ENCODE measurements around the gene ZNF284. TPM values are rescaled to one million over a fixed set of nuclear protein-coding genes. Genes with fewer than 3 reads are reported as not detected.
A peak's percentile ranks its signal among the peaks of the same experiment; 100 is the strongest.
"Not testable (repeated sequence)": the region's sequence is repeated elsewhere in the genome, so short reads cannot be mapped to it uniquely, and the experiment has no call there.

Gene ZNF284
- polyA plus RNA-seq, 1 experiment = 1.6 TPM

- TF ChIP-seq CTCF (IDR thresholded peaks at IDR 0.05; ENCODE audit: low read depth, low read length) = no peak
- Histone ChIP-seq H3K9me3 (ENCODE audit: control insufficient read depth, insufficient read depth, low read length) (peaks cover 10% of the 10 kb centered on the region), H3K27me3 (ENCODE audit: control insufficient read depth, insufficient read depth, low read length) (no peaks in the 10 kb centered on the region), H3K27ac (ENCODE audit: low read depth, low read length) (peak overlapping the region; percentile 82), H3K4me3 (ENCODE audit: low read depth, low read length) (peak overlapping the region; percentile 86)
- DNase-seq (ENCODE audit: low read depth, low spot score) = no peak
- POLR2A ChIA-PET = interaction anchor here (0.9 to 1.5 kb wide), 4 partner anchors 19 to 63 kb away, joined by 3 to 8 read pairs (median 5); partner anchors contain the start of genes ZNF224 and ZNF226
- CTCF ChIA-PET = no interaction called here
Observed at GRCh38 chr19:44113784-44114390, 41.9 kb downstream of the ZNF284 start.

GRCh38 chr19:44121162-44121561 lies 49.2 kb downstream of the ZNF284 start:
- POLR2A ChIA-PET = not testable (repeated sequence)

GRCh38 chr19:44131955-44132354 lies 60.0 kb downstream of the ZNF284 start:
- no peak for TF ChIP-seq CTCF (IDR thresholded peaks at IDR 0.05; ENCODE audit: low read depth, low read length)
- CTCF ChIA-PET = no interaction called here

More at GRCh38 chr19:44121162-44121561, 49.2 kb downstream of the ZNF284 start:
- H3K27me3 ChIP-seq (ENCODE audit: control insufficient read depth, insufficient read depth, low read length); H3K4me3 ChIP-seq (ENCODE audit: low read depth, low read length); H3K9me3 ChIP-seq (ENCODE audit: control insufficient read depth, insufficient read depth, low read length); DNase-seq (ENCODE audit: low read depth, low spot score); H3K27ac ChIP-seq (ENCODE audit: low read depth, low read length); CTCF ChIA-PET: not testable (repeated sequence)

More at GRCh38 chr19:44131955-44132354, 60.0 kb downstream of the ZNF284 start:
- no peak overlapping the region for H3K27ac ChIP-seq (ENCODE audit: low read depth, low read length)
- POLR2A ChIA-PET = no interaction called here
- peaks cover 6% of the 10 kb centered on the region for H3K9me3 ChIP-seq (ENCODE audit: control insufficient read depth, insufficient read depth, low read length)
- no peak for DNase-seq (ENCODE audit: low read depth, low spot score)
- H3K27me3 ChIP-seq (ENCODE audit: control insufficient read depth, insufficient read depth, low read length) = no peaks in the 10 kb centered on the region
- no peak overlapping the region for H3K4me3 ChIP-seq (ENCODE audit: low read depth, low read length)

Small RNAs within 50 kb of the gene (small RNA-seq; reads per million reads assigned to genes)
- gene RNU6-902P (ENCODE audit: insufficient read length, low read depth) = not detected

Other genes with a start within 250 kb of the ZNF284 start
- gene ZNF283, start 244.8 kb upstream of the ZNF284 start, polyA plus RNA-seq (2011; rRNA removed) = 5.6 and 7.9 TPM in 2 replicates
- 3.4 and 4.8 TPM in 2 replicates for gene ZNF404, start 188.2 kb upstream of the ZNF284 start, polyA plus RNA-seq (2011; rRNA removed)
- gene ZNF45, start 136.9 kb upstream of the ZNF284 start, polyA plus RNA-seq (2011; rRNA removed) = 12.0 and 16.1 TPM in 2 replicates
- gene ZNF221, start 120.9 kb upstream of the ZNF284 start, polyA plus RNA-seq (2011; rRNA removed) = 2.5 and 3.0 TPM in 2 replicates
- gene ZNF155, start 88.0 kb upstream of the ZNF284 start, polyA plus RNA-seq (2011; rRNA removed) = 6.8 and 8.2 TPM in 2 replicates
- 2.8 and 4.0 TPM in 2 replicates for gene ZNF230, start 69.2 kb upstream of the ZNF284 start, polyA plus RNA-seq (2011; rRNA removed)
- gene ZNF222, start 46.8 kb upstream of the ZNF284 start, polyA plus RNA-seq (2011; rRNA removed) = 5.1 and 6.9 TPM in 2 replicates
- 4.2 and 5.3 TPM in 2 replicates for gene ZNF223, start 20.1 kb upstream of the ZNF284 start, polyA plus RNA-seq (2011; rRNA removed)
- gene ZNF224, start 22.2 kb downstream of the ZNF284 start, polyA plus RNA-seq (2011; rRNA removed) = 14.4 and 17.5 TPM in 2 replicates
- gene ZNF225, start 41.2 kb downstream of the ZNF284 start, polyA plus RNA-seq (2011; rRNA removed) = 3.1 and 5.1 TPM in 2 replicates
- 6.0 and 6.5 TPM in 2 replicates for gene ZNF234, start 69.4 kb downstream of the ZNF284 start, polyA plus RNA-seq (2011; rRNA removed)
- 30.5 and 36.1 TPM in 2 replicates for gene ZNF226, start 92.9 kb downstream of the ZNF284 start, polyA plus RNA-seq (2011; rRNA removed)
- 9.9 and 11.8 TPM in 2 replicates for gene ZNF227, start 140.4 kb downstream of the ZNF284 start, polyA plus RNA-seq (2011; rRNA removed)
- gene ZNF233, start 187.7 kb downstream of the ZNF284 start, polyA plus RNA-seq (2011; rRNA removed) = 1.3 and 2.0 TPM in 2 replicates
- gene ZNF235, start 232.9 kb downstream of the ZNF284 start, polyA plus RNA-seq (2011; rRNA removed) = 3.6 and 3.8 TPM in 2 replicates

All from AG04450 (cell line).